ENCODE results near the gene TRAF2.

TRAF2 gene

GRCh38 chr9:136910901-136911245 is 24.6 kb downstream of the TRAF2 start:
- Histone ChIP-seq H3K9me3 (ENCODE audit: low read depth, low read length) (no peaks in the 10 kb centered on the region), H3K4me3 (no peak overlapping the region), H3K27ac (no peak overlapping the region), H3K36me3 (ENCODE audit: insufficient read depth, low read length) (peaks cover 49% of the 10 kb centered on the region; the same call in 1 of the 2 replicates), H3K9ac (ENCODE audit: insufficient read length) (no peak overlapping the region)
- TF ChIP-seq EZH2 (IDR thresholded peaks at IDR 0.05): no peak
- TF ChIP-seq FOXP2 (optimal IDR thresholded peaks at IDR 0.05; ENCODE audit: control extremely low read depth, extremely low read length, insufficient read depth): no peak
- DNase-seq (ENCODE audit: low read depth, low spot score): no peak

GRCh38 chr9:136913701-136914438 is 27.6 kb downstream of the TRAF2 start:
- H3K27ac ChIP-seq: no peak overlapping the region
- H3K36me3 ChIP-seq (ENCODE audit: insufficient read depth, low read length): peaks cover 47% of the 10 kb centered on the region; the same call in 1 of the 2 replicates
- no peaks in the 10 kb centered on the region for H3K9me3 ChIP-seq (ENCODE audit: low read depth, low read length)
- H3K9ac ChIP-seq (ENCODE audit: insufficient read length): no peak overlapping the region
- TF ChIP-seq EZH2 (IDR thresholded peaks at IDR 0.05) (no peak), FOXP2 (optimal IDR thresholded peaks at IDR 0.05; ENCODE audit: control extremely low read depth, extremely low read length, insufficient read depth) (no peak), POLR2AphosphoS5 (IDR thresholded peaks at IDR 0.05; ENCODE audit: borderline replicate concordance, low read depth, low read length) (no peak)
- H3K4me3 ChIP-seq: no peak overlapping the region
- DNase-seq (ENCODE audit: low read depth, low spot score): no peak

- TF ChIP-seq POLR2AphosphoS5 (IDR thresholded peaks at IDR 0.05; ENCODE audit: borderline replicate concordance, low read depth, low read length): no peak
- no peak for TF ChIP-seq FOXP2 (optimal IDR thresholded peaks at IDR 0.05; ENCODE audit: control extremely low read depth, extremely low read length, insufficient read depth)
- no peak for TF ChIP-seq EZH2 (IDR thresholded peaks at IDR 0.05)
- no peak for DNase-seq (ENCODE audit: low read depth, low spot score)
- H3K36me3 ChIP-seq (ENCODE audit: insufficient read depth, low read length): peaks cover 48% of the 10 kb centered on the region; the same call in 1 of the 2 replicates
- no peak overlapping the region for H3K9ac ChIP-seq (ENCODE audit: insufficient read length)
- no peak overlapping the region for H3K4me3 ChIP-seq
- H3K27ac ChIP-seq: no peak overlapping the region
- H3K9me3 ChIP-seq (ENCODE audit: low read depth, low read length): no peaks in the 10 kb centered on the region
Measured at GRCh38 chr9:136915632-136916329, 29.5 kb downstream of the TRAF2 start.

- TF ChIP-seq FOXP2 (optimal IDR thresholded peaks at IDR 0.05; ENCODE audit: control extremely low read depth, extremely low read length, insufficient read depth): no peak
- no peak for TF ChIP-seq POLR2AphosphoS5 (IDR thresholded peaks at IDR 0.05; ENCODE audit: borderline replicate concordance, low read depth, low read length)
- TF ChIP-seq EZH2 (IDR thresholded peaks at IDR 0.05): no peak
- Histone ChIP-seq H3K4me3 (no peak overlapping the region), H3K27ac (no peak overlapping the region), H3K36me3 (ENCODE audit: insufficient read depth, low read length) (peaks cover 54% of the 10 kb centered on the region; the same call in 1 of the 2 replicates), H3K9me3 (ENCODE audit: low read depth, low read length) (no peaks in the 10 kb centered on the region), H3K9ac (ENCODE audit: insufficient read length) (no peak overlapping the region)
- no peak for DNase-seq (ENCODE audit: low read depth, low spot score)
Measured at GRCh38 chr9:136916330-136917184, 30.2 kb downstream of the TRAF2 start.

GRCh38 chr9:136917902-136918301 is 31.6 kb downstream of the TRAF2 start:
- peaks cover 54% of the 10 kb centered on the region; the same call in 1 of the 2 replicates for H3K36me3 ChIP-seq (ENCODE audit: insufficient read depth, low read length)

GRCh38 chr9:136920069-136920468 is 33.8 kb downstream of the TRAF2 start:
- no peaks in the 10 kb centered on the region for H3K9me3 ChIP-seq (ENCODE audit: low read depth, low read length)
- no peak for DNase-seq (ENCODE audit: low read depth, low spot score)
- H3K9ac ChIP-seq (ENCODE audit: insufficient read length): no peak overlapping the region
- TF ChIP-seq EZH2 (IDR thresholded peaks at IDR 0.05) (no peak), FOXP2 (optimal IDR thresholded peaks at IDR 0.05; ENCODE audit: control extremely low read depth, extremely low read length, insufficient read depth) (no peak), POLR2AphosphoS5 (IDR thresholded peaks at IDR 0.05; ENCODE audit: borderline replicate concordance, low read depth, low read length) (no peak)
- H3K4me3 ChIP-seq: no peak overlapping the region
- peaks cover 48% of the 10 kb centered on the region; the same call in 1 of the 2 replicates for H3K36me3 ChIP-seq (ENCODE audit: insufficient read depth, low read length)
- no peak overlapping the region for H3K27ac ChIP-seq

More at GRCh38 chr9:136917902-136918301, 31.6 kb downstream of the TRAF2 start:
- no peak overlapping the region for H3K27ac ChIP-seq
- no peak overlapping the region for H3K9ac ChIP-seq (ENCODE audit: insufficient read length)
- no peak for DNase-seq (ENCODE audit: low read depth, low spot score)
- no peaks in the 10 kb centered on the region for H3K9me3 ChIP-seq (ENCODE audit: low read depth, low read length)
- no peak overlapping the region for H3K4me3 ChIP-seq
- no peak for TF ChIP-seq FOXP2 (optimal IDR thresholded peaks at IDR 0.05; ENCODE audit: control extremely low read depth, extremely low read length, insufficient read depth)
- TF ChIP-seq EZH2 (IDR thresholded peaks at IDR 0.05): no peak
- no peak for TF ChIP-seq POLR2AphosphoS5 (IDR thresholded peaks at IDR 0.05; ENCODE audit: borderline replicate concordance, low read depth, low read length)

GRCh38 chr9:136920734-136921231 is 34.5 kb downstream of the TRAF2 start:
- peaks cover 42% of the 10 kb centered on the region; the same call in 1 of the 2 replicates for H3K36me3 ChIP-seq (ENCODE audit: insufficient read depth, low read length)
- no peak overlapping the region for H3K9ac ChIP-seq (ENCODE audit: insufficient read length)
- DNase-seq (ENCODE audit: low read depth, low spot score): no peak
- no peaks in the 10 kb centered on the region for H3K9me3 ChIP-seq (ENCODE audit: low read depth, low read length)
- no peak for TF ChIP-seq POLR2AphosphoS5 (IDR thresholded peaks at IDR 0.05; ENCODE audit: borderline replicate concordance, low read depth, low read length)
- no peak for TF ChIP-seq FOXP2 (optimal IDR thresholded peaks at IDR 0.05; ENCODE audit: control extremely low read depth, extremely low read length, insufficient read depth)
- TF ChIP-seq EZH2 (IDR thresholded peaks at IDR 0.05): no peak
- no peak overlapping the region for H3K4me3 ChIP-seq
- no peak overlapping the region for H3K27ac ChIP-seq

Measured in SK-N-MC (cell line).